Skeletal muscle cell (primary cell): ENCODE data around the gene MYH2.
"Not testable (repeated sequence)": the region's sequence is repeated elsewhere in the genome, so short reads cannot be mapped to it uniquely, and the experiment has no call there.

Experiments used
- DNase-seq: peaks from one replicate; pipeline ENCODE4 v3.0.0-alpha.2; 2010; ENCODE audit warnings: low read depth
- H3K4me3 ChIP-seq: 2 replicates; pipeline ENCODE4 v1.5.1; 2011; ENCODE audit warnings: low read depth, mild to moderate bottlenecking, control low read depth, low read length, moderate library complexity

MYH2 gene

DNA sequence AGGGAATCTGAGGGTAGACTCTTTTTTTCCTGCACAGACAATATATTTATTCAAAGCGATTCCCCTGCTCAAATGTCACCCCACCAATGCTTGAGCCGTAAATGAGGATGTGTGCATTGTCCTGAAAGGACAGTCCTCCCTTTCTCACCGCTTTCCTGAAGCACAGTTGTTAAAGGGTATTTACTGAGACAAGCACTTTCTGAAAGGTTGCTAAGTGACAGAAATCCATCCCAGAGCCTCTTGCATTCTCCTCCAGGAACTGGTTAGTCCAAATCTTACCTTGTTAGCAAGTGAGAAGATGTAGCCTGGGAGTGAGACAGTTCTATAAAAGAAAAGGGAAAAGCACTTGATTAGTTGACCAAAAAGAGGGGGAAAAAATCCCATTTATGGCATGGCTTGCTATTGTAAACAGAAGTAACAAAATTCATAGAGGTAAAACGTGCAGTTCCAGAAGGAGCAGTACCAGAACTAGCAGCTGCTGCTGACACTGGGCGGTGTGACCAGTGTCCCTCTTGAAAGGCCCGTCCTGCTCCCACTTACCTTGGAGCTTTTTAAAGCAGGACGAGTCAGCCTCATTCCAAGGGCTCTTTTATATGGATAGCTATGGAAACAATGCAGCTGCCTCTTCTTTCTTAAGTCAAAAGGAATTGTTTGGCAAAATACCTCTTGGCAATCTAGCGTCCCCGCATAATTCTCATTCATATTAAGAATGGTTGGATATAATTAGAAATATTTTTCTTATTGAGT lies at the start of gene MYH2:
MYH2 (minus strand) TSS at position 563 of the 747 bp plus-strand sequence. CDS start 1,738 bp downstream, outside the sequence.
- no peak within 1 kb of the TSS for H3K4me3 ChIP-seq
- DNase-seq: no peak

DNA sequence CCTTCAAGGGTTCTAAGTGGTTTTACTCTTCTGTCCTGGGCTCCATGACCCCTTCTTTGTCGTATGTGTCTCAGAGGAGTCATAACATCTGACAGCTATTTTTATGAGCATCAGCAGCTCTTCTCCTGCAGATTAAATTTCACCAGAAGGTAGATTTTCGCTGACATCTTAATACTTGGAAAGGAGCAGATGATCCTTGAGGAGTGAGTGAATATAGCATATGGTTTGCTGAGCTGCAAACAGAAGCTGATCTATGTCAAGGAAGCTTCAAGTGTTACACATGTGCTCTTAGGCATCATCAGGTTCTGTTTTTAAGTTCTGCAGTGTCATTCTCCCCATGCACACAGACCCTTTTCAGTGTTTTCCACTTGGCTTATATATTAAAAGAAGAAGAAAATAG lies 49.2 kb upstream of the MYH2 start:
- no peak overlapping the region for H3K4me3 ChIP-seq
- DNase-seq: no peak

DNA sequence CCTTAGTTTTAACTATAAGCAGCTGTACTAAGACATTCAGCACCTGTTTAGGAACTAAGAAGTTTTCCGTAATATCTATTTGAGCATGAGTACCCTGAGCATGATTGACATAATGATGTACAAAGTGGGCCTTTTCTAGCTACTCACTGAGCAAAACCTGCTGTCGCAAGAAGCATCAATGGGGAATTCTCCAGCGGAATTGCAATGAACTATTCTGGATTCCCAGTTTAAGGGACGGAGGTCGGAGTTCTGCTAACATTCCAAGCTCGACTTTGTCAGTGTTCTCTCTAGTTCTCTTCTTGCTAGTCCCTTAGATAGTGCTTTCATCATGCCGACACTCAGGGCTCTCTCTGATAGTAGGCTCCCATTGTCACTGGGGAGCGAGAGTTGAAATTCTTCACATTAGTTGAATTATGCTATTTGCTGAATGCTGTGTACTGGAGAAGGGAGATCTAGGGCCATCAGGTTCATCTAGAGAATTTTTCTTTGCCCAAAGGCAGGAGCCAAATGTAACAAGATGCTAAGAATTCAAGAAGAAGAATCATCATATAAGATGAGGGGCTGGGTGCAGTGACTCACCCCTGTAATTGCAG lies 40.2 kb upstream of the MYH2 start:
- H3K4me3 ChIP-seq: no peak overlapping the region
- DNase-seq: no peak

DNA sequence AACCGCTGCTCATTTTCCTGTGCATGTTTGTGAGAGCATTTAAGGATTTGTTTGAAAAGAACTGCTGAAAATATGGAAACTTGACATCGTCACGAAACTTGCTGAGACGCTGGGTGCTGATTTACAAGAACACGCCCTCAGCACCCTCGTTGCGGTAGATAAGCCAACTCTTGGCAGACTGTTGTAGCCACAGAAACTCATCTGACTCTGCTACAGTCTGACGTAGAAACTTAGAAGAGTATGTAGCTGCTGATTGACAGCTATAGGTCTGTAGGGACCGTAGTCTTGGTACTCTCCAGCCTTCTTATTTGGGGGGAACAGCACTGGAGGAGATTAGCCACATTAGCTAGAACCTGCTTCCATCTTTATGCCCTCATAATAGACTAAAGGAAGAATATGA lies 36.1 kb upstream of the MYH2 start:
- no peak overlapping the region for H3K4me3 ChIP-seq
- no peak for DNase-seq

DNA sequence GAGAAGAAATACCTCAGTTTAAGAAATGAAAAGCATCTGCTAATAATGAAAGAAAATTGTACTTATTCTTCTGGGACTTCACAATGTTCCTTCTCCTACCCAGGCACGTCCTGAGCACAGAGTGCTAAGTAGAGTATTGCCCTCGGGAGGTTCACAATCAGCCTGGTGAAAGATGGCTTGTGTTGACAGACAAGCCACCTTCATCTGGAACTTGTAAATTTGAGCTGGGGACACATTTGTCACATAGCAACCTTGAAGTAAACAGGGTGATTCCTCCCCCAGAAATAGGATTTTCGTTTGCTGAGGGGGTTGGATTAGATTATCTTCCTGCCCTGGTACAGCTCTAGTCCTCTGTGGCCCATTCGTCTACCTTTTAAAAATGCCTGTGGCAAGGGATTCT lies 34.4 kb upstream of the MYH2 start:
- no peak overlapping the region for H3K4me3 ChIP-seq
- no peak for DNase-seq

DNA sequence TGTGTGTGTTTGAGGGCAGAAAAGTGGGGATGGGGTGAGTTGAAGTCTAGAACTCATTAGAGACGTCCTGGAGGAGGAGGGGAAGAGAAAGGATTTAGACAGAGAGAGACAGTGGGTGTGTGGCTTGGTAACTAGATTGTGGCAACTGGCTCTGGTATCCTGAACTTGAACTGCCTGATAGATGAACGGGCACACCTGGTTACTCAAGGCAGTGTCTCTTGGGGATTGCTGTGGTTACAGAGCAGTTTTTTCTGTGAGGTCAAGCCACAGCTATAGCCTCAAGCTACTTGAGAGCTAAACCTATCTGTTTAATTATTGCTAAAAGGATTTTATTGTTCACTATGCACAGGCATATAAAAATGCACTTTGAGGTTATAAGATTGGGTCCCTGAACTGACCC lies 29.8 kb upstream of the MYH2 start:
- no peak overlapping the region for H3K4me3 ChIP-seq
- no peak for DNase-seq

DNA sequence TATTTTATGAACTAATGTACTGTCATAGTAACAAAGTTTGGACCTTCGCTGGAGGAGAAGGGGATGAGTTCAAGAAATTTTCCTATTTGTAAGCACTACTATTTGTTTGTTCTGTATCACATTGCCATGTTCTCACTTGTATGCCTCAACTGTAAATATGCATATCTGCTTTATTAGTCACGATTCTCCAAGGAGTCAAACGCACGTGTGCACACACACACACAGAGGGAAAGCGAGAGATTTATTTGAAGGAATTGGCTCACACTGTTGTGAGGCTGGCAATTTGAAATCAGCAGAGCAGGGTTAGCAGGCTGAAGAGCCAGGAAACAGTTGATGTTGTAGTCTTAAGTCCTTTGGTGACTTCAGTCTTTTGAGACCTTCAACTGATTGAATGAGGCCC lies 24.9 kb upstream of the MYH2 start:
- DNase-seq: no peak
- H3K4me3 ChIP-seq: no peak overlapping the region

DNA sequence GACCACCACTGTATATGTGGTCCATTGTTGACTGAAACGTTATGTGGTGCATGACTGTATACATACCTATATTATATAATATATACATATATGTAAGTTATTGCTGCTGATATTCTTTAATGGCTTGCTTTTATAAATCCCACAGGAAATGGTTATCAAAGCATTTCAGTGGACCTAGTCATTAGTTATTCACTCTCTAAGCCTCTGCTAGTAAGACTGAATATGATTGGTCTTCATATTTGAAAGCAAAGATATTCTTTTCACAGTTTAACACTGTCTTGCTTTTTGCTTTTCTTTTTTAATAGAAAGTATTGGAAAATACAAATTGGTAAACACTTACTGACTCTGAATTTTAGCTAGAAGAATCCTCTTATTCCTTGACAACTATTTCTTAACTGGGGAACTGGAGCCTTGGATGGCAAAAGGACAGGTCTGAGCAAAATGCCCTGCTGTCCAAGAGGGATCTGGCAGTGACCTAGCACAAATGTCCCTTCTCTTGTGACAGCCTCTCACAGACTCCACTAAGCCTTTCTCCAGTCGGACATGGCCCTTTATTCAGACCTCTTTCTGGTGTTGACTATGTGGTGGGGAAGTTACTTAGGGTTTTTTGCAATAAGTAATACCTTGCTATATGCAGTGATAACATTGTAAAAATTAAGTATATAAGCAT lies 14.7 kb upstream of the MYH2 start:
- DNase-seq: no peak
- H3K4me3 ChIP-seq: no peak overlapping the region

DNA sequence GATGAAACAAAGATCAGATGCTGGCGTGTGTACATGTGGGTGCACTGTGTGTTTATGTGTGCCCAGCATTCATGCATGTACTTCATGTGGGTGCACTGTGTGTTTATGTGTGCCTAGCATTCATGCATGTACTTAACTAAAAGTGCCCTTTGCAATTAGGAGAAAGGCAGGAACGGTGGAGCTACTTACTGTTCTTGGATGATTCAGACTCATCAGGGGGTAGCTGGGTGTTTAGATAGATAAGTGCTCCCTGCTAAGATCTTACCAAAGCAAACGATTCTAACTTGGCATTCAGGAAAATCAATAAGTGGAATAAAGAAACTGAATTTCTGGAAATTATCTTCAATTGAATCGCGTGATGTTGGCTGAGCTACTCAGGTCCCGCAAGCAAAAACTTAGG lies 8.6 kb upstream of the MYH2 start:
- no peak for DNase-seq
- H3K4me3 ChIP-seq: no peak overlapping the region

DNA sequence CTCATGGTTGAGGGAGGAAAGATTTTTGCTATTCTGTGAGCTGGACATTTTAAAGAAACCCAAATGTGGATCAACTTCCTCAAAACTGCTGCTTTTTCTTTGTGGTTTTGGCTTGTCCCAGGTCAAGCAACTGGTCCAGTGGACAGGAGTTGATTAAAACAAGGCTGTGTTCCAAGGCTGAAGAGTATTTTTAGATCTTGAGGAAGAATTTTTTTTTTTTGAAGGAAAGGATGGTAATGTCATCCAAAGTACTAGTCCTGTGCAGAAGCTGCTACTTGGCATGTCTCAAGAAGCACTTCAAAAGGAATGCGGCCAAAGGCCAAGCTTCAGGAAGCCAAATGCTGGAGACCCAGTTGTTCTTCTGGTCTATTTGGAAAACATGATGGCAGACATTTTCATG lies 8.0 kb upstream of the MYH2 start:
- peak; percentile 4 for DNase-seq
- H3K4me3 ChIP-seq: no peak overlapping the region

DNA sequence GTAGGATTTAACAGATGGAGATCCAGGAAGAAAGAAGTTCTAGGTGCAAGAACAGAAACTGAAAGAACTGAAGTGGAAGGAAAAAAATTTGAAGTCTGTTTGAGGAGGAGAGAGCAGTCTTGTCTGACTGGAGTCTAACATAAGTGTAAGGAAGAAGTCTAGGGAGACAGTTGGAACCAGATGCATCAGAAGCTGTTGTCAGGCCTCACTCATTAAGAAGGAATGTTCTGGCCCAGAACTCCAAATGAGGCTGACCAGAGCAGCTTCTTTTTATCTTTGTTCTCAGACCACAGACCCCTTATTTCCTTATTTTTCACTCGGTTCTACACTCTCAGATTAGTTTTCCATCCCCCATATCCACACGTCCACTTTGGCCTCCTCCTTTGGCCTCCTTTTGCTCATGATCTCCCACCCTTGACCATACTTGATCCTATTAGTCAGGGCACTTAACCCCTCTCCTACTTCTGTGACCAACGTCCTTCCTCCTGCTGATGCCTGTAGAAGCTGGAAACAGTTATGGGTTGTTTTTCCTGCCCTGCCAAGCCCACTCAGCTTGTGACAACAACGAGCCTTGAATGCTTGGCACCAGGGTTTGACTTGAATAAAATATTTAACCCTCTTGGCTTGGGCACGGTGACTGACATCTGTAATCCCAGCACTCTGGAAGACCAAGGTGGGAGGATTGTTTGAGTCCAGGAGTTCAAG lies 7.0 kb upstream of the MYH2 start:
- H3K4me3 ChIP-seq: no peak overlapping the region
- no peak for DNase-seq

DNA sequence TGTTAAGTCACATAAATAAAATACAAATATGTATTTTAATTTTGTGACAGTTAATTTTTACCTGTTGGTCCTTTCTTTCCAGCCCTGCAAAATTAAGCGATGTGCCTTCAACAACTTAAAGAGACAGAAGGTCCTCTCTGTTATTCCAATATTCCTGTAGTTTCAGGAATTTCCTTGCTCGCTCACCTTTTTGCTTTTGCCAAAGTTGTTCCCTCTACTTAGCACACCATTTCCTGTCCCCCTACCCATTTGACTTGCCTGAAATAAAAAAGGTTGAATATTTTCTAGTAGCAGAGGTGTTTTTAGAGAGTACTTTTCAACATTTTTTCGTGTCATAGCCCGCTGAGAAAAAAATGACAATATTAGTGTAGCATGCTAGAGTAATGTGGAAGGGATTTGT lies 556 bp upstream of the MYH2 start:
- DNase-seq: no peak
- H3K4me3 ChIP-seq: no peak overlapping the region

DNA sequence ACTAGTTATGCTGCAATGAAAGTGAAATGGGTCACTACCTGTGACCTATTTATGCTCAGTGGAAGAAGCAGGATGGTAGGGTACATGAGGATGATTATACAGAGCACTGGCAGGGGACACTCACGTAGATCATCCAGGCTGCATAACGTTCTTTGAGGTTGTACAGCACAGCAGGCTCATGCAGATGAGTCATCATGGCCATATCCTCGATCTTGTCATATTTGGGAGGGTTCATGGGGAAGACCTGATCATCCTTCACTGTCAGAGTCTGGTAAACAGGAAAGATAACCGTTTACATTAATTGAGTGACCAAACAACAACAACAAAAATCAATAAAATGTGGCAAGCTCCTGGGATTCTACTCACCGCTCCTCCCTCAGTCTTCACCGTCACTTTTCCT lies 2.1 kb downstream of the MYH2 start:
- H3K4me3 ChIP-seq: no peak overlapping the region
- no peak for DNase-seq

DNA sequence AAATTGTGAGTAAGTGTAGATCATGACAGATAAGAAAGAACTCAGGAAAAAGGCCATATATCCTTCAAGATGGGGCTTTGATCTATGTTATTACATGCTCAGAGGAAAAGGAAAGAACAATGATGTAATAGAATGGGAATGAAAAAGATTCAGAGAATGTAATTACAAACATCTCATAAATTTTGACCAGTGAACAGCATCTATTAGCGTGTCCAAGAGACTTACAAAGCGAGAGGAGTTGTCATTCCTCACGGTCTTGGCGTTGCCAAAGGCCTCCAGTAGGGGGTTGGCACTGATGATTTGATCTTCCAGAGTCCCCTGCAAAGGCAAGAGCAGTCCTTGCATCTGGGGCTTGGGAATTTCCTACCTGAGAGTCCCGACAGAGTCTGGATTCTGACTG lies 6.0 kb downstream of the MYH2 start:
- H3K4me3 ChIP-seq, DNase-seq: not testable (repeated sequence)

DNA sequence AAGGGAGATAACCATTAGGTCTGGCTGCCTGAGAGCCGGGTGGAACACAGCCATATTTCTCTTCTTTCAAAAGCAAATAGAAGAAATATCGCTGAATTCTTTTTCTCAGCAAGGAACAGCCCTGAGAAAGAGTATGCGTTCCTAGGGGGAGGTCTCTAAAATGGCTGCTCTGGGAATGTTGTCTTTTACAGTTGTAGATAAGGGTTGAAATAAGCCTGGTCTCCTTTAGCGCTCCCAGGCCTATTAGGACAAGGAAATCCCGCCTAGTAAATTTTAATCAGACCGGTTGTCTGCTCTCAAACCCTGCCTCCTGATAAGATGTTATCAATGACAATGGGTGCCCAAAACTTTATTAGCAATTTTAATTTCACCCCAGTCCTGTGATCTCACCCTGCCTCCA lies 8.3 kb downstream of the MYH2 start:
- DNase-seq, H3K4me3 ChIP-seq: not testable (repeated sequence)

DNA sequence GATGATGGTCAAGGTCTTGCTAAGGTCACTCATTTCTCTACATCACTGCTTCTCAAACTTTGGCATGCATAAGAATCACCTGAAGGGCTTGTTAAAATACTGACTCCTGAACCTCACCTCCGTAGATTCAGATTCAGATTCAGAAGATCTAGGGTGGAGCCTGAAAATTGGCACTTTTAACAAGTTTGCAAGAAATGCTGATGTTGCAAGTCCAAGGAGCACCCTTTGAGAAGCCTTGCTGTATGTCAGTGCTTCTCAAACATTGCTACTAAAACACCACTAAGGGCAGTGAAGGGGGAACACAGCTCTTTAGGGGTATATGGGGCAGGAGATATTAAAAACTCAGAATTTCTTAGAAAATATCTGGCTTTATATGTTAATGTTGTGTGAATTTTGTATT lies 17.4 kb downstream of the MYH2 start:
- no peak overlapping the region for H3K4me3 ChIP-seq
- no peak for DNase-seq

DNA sequence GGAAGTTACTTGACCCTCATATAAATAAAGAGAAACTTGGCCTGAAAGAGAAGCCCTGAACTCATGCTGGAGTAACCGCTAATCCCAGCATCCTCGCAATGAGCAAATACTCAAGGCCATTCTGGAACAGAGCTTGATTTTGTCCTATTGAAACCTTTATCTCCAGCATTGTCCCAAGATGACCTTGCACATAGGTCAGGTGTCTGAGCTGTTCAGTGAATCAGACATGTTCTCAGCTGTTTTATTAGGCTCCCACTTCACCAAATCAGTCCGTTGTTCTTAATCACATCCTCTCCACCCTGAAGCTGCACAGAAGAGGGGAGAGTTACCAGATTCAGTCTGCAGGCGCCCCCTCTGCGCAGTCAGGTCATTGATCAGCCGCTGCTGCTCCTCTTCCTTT lies 22.0 kb downstream of the MYH2 start:
- no peak for DNase-seq
- H3K4me3 ChIP-seq: no peak overlapping the region

DNA sequence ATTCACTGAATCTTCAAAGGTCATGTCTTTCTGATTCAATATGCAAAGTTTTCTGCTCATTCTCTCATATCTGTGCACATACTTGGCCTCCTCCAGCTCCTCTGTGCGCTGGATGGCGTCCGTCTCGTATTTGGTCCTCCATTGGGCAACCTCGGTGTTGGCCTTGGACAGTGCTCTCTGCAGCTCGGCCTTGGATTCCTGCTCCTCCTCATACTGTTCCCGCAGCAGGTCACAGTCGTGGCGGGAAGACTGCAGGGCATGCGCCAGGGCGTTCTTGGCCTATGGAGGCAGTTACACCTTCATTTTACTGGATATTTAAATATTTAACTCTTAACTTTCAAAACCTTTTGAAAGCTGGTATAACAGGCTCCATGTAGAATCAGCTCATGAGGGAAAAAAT lies 22.9 kb downstream of the MYH2 start:
- DNase-seq: no peak
- H3K4me3 ChIP-seq: no peak overlapping the region

DNA sequence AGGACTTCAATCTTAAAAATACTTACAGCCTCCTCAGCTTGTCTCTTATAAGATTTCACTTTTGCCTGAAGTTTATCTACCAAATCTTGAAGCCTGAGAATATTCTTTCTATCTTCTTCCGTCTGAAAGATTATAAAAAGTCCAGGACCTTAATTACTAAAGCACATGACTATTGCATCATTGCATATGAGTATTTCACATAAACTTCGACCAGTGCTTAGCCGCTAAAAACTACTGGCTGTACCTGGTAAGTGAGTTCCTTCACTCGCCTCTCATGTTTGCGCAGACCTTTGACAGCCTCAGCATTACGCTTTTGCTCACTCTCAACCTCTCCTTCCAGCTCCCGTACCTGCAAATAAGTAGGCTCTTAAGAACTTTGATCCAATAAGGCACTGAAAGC lies 26.4 kb downstream of the MYH2 start:
- no peak for DNase-seq
- H3K4me3 ChIP-seq: no peak overlapping the region

DNA sequence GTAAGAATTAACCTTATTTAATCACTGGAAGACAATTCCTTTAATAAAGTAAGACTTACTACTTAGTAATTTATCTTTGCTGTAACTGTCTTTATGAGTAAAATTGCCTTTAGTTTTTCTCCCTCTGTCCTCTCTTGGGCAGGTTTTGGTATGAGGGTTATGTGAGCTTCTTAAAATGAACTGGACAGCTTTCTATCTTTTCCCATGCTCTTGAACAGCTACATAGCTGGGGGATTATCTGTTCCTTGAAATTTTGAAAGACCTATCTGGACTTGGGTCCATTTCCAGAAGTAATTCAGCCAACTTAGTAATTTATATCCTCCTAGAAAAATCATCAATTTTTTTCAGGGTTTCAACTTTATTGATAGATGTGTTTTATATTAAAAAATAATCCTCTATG lies 27.5 kb downstream of the MYH2 start:
- no peak overlapping the region for H3K4me3 ChIP-seq
- no peak for DNase-seq
